B cell (primary cell): ENCODE measurements around the gene MAN2B1. TPM values are rescaled to one million over a fixed set of nuclear protein-coding genes. Genes with fewer than 3 reads are reported as not detected.

ENCODE experiments used
- ATAC-seq: fragments of 200-7000 bp; cut with Tn5 transposase; one replicate; pipeline ENCODE4 v1.10.0; 2021; ENCODE audit warnings: low read depth, mild to moderate bottlenecking, moderate number of reproducible peaks, moderate library complexity
- CTCF ChIA-PET: fragments of 350-600 bp; sonication (Branson Sonifier 250); formaldehyde crosslinking; loops from one replicate; lab custom pipeline; 2021; ENCODE audit warnings: antibody characterized with exemption, inconsistent platforms; lab: Charles Lee
- POLR2A ChIA-PET: fragments of 350-600 bp; sonication (Branson Sonifier 250); formaldehyde crosslinking; loops from one replicate; lab custom pipeline; 2021; ENCODE audit warnings: antibody characterized with exemption; lab: Charles Lee
- DNase-seq: peaks from one replicate; pipeline ENCODE4 v3.0.0; 2013
- H2AFZ ChIP-seq: 2 replicates; pipeline ENCODE4 v1.6.1; 2012; ENCODE audit warnings: mild to moderate bottlenecking, low read depth, low read length; ENCODE audit not compliant: insufficient read depth, poor library complexity, severe bottlenecking
- H3K27ac ChIP-seq, 2 donors: 1 replicate in 1 of 2; 2 replicates in 1 of 2; pipeline ENCODE4 v1.5.1; 2012 to 2013; ENCODE audit warnings: low read length in 2 of 2, mild to moderate bottlenecking in 2 of 2, moderate library complexity in 1 of 2
- H3K27me3 ChIP-seq, 4 experiments: fragments of 200-600 bp in 1 of 4; sonication (generic) in 1 of 4; replicated peaks in 1 of 4; 1 replicate in 2 of 4; 2 replicates in 2 of 4; pipeline versions ENCODE4 v1.6.1 to v1.7.0; 2013 to 2016; ENCODE audit warnings: low read length in 3 of 4, mild to moderate bottlenecking in 2 of 4, mixed read lengths in 1 of 4, moderate library complexity in 1 of 4; ENCODE audit not compliant: insufficient read depth in 4 of 4, control insufficient read depth in 3 of 4; ENCODE audit errors: control extremely low read depth in 1 of 4
- H3K36me3 ChIP-seq, 2 experiments: replicated peaks in 1 of 2; 1 replicate in 1 of 2; 2 replicates in 1 of 2; pipeline versions ENCODE4 v1.6.1 to v1.7.1; 2013; ENCODE audit warnings: low read length in 1 of 2; ENCODE audit not compliant: insufficient read depth in 2 of 2, control insufficient read depth in 1 of 2; ENCODE audit errors: control extremely low read depth in 1 of 2, extremely low read depth in 1 of 2
- H3K4me1 ChIP-seq, 2 donors: fragments of 200-600 bp in 1 of 2; sonication (generic) in 1 of 2; 1 replicate in 1 of 2; 2 replicates in 1 of 2; pipeline versions ENCODE4 v1.5.1 to v1.6.1; 2013 to 2017; ENCODE audit warnings: low read length in 2 of 2; ENCODE audit not compliant: control insufficient read depth in 2 of 2, insufficient read depth in 2 of 2
- H3K4me2 ChIP-seq: replicated peaks from 2 replicates; pipeline ENCODE3; 2012; ENCODE audit warnings: mild to moderate bottlenecking, low read depth, low read length; ENCODE audit not compliant: poor library complexity, severe bottlenecking
- H3K4me3 ChIP-seq, 5 experiments: fragments of 200-600 bp in 1 of 5; sonication (generic) in 1 of 5; 1 replicate in 3 of 5; 2 replicates in 2 of 5; pipeline versions ENCODE4 v1.5.1 to v1.7.0; 2011 to 2016; ENCODE audit warnings: low read length in 4 of 5, mild to moderate bottlenecking in 4 of 5, low read depth in 2 of 5, control low read depth in 1 of 5, moderate library complexity in 1 of 5; ENCODE audit not compliant: insufficient read depth in 1 of 5; ENCODE audit errors: control extremely low read depth in 1 of 5, extremely low read depth in 1 of 5
- H3K79me2 ChIP-seq: fragments of 200-600 bp; sonication (generic); one replicate; pipeline ENCODE4 v1.6.0; 2016; ENCODE audit warnings: low read length; ENCODE audit not compliant: control insufficient read depth, insufficient read depth
- H3K9ac ChIP-seq: fragments of 200-600 bp; sonication (generic); 2 replicates; pipeline ENCODE4 v1.6.1; 2017; ENCODE audit warnings: mild to moderate bottlenecking, low read length, moderate library complexity
- H3K9me3 ChIP-seq, 3 donors: one replicate each; pipeline versions ENCODE4 v1.6.1 to v1.7.1; 2013; ENCODE audit warnings: low read length in 2 of 3; ENCODE audit not compliant: control insufficient read depth in 2 of 3, insufficient read depth in 1 of 3; ENCODE audit errors: control extremely low read depth in 1 of 3
- H4K20me1 ChIP-seq: 2 replicates; pipeline ENCODE4 v1.6.0; 2012; ENCODE audit warnings: mild to moderate bottlenecking, low read length; ENCODE audit not compliant: insufficient read depth, control insufficient read depth, poor library complexity, severe bottlenecking
- H3K27ac Mint-ChIP-seq: one replicate; pipeline ENCODE4 v1.8.0; 2021; ENCODE audit warnings: mixed read lengths
- H3K27me3 Mint-ChIP-seq: one replicate; pipeline ENCODE4 v1.8.0; 2021; ENCODE audit warnings: mixed read lengths
- H3K4me1 Mint-ChIP-seq: one replicate; pipeline ENCODE4 v1.8.0; 2021; ENCODE audit warnings: mixed read lengths
- H3K4me3 Mint-ChIP-seq: one replicate; pipeline ENCODE4 v1.8.0; 2021; ENCODE audit warnings: mixed read lengths
- H3K9me3 Mint-ChIP-seq: one replicate; pipeline ENCODE4 v1.8.0; 2022; ENCODE audit warnings: mixed read lengths; ENCODE audit not compliant: insufficient read depth
- EZH2 ChIP-seq: IDR thresholded peaks from 2 replicates; pipeline ENCODE4 v1.6.1; 2012; ENCODE audit warnings: borderline replicate concordance, low read depth, mild to moderate bottlenecking, moderate library complexity, low read length; ENCODE audit not compliant: insufficient read depth, poor library complexity, severe bottlenecking
- WGBS: methylation state at CpG from one replicate; pipeline ENCODE4 v1.1.5; 2013; ENCODE audit warnings: missing lambda C conversion rate; ENCODE audit not compliant: insufficient coverage; 5-methylcytosine and 5-hydroxymethylcytosine counted together
- intact Hi-C: fragments of 100-400 bp; cut with micrococcal nuclease; formaldehyde crosslinking; loops from one replicate; pipeline ENCODE4 v1.10.0; 2022
- polyA plus RNA-seq: library from polyadenylated mRNA; depleted of rRNA; stranded (reverse); fragments of >200 nt; gene quantifications from 2 replicates; pipeline ENCODE4 v1.2.3, GENCODE V29; 2012
- total RNA-seq, 2 donors: library from RNA; stranded (reverse); fragments of 120-200 nt in 1 of 2; gene quantifications; 1 replicate in 1 of 2; 2 replicates in 1 of 2; pipeline versions ENCODE4 v1.2.3 to v1.2.4, GENCODE V29; 2013 to 2022
- TF ChIP-seq, protein P1 (sequence below): fragments of 200-600 bp; IDR thresholded peaks from one replicate; pipeline ENCODE4 v1.8.0; 2022; ENCODE audit warnings: antibody characterized with exemption, mild to moderate bottlenecking

MAN2B1 gene
- total and polyA plus RNA-seq, 2 donors (not counting 1 experiment from before 2014, with no cell fraction given), result 183 to 256 TPM

DNA sequence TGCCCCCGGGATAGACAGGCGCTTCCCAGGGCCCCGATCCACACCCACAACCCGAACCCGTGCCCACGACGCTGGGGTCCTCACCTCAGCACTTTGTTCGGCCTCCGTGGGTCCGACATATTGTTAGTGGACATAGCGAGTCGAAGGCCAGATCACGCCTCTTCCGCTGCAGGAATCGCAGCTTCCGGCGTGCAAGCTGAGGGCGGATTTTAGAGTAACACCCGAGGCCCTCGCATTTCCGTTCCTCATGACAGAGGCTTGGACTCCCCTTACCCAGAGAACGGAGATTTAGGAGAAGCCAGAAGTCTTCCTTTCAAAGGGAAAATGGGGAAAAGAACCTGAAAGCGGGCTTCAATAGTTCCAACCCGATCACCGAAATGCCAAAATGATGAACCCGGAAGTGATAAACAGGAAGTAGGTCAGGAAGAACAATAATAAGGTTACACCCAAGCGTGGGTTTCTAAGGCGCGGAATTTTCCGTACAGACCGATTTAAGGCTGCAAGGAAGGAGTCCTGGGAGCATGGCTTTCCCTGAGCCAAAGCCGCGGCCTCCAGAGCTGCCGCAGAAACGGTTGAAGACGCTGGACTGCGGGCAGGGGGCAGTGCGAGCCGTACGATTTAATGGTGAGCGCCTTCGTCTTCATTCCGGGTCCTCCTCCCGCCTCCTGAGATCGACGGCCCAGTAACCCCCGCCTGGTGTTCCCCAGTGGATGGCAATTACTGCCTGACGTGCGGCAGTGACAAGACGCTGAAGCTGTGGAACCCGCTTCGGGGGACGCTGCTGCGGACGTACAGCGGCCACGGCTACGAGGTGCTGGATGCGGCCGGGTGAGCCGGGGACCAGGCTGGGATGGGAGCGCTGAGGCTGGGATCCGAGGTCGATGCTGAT lies 3.0 kb upstream of the MAN2B1 start:
- Histone ChIP-seq H2AFZ (peak overlapping the region; percentile 97), H3K9me3 (no peaks in the 10 kb centered on the region), H4K20me1 (peaks cover 32% of the 10 kb centered on the region), H3K4me2 (peak overlapping the region; percentile 86), H3K9ac (peak overlapping the region; percentile 97), H3K79me2 (peaks cover 70% of the 10 kb centered on the region), H3K27me3 (no peaks in the 10 kb centered on the region), H3K36me3 (peaks cover 1 to 27% of the 10 kb centered on the region in 2 experiments), H3K4me3 (peak overlapping the region; percentile 75 to 99 (median 95)), H3K4me1 (peaks cover 28 to 49% of the 10 kb centered on the region in 2 donors), H3K27ac (peak overlapping the region; percentile 90 to 99)
- peak; percentile 91 for DNase-seq
- intact Hi-C loops, result loop anchor here (1.0 to 5.0 kb wide), 4 partner anchors 12 to 227 kb away; partner anchors contain the start of genes DHPS, TNPO2, ZNF443 and ZNF564
- POLR2A ChIA-PET, result interaction anchor here (0.5 to 1.6 kb wide), 3 partner anchors 56 to 336 kb away, joined by 3 to 9 read pairs (median 3); partner anchors contain the start of gene ZNF563
- TF ChIP-seq, protein P1, sequence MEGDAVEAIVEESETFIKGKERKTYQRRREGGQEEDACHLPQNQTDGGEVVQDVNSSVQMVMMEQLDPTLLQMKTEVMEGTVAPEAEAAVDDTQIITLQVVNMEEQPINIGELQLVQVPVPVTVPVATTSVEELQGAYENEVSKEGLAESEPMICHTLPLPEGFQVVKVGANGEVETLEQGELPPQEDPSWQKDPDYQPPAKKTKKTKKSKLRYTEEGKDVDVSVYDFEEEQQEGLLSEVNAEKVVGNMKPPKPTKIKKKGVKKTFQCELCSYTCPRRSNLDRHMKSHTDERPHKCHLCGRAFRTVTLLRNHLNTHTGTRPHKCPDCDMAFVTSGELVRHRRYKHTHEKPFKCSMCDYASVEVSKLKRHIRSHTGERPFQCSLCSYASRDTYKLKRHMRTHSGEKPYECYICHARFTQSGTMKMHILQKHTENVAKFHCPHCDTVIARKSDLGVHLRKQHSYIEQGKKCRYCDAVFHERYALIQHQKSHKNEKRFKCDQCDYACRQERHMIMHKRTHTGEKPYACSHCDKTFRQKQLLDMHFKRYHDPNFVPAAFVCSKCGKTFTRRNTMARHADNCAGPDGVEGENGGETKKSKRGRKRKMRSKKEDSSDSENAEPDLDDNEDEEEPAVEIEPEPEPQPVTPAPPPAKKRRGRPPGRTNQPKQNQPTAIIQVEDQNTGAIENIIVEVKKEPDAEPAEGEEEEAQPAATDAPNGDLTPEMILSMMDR, result no peak
- no peak for TF ChIP-seq EZH2
- peak; percentile 16 for ATAC-seq
- Mint-ChIP-seq H3K27ac (peak overlapping the region; percentile 100), H3K4me1 (peaks cover 59% of the 10 kb centered on the region), H3K27me3 (no peaks in the 10 kb centered on the region), H3K9me3 (no peaks in the 10 kb centered on the region), H3K4me3 (peak overlapping the region; percentile 98)
- CTCF ChIA-PET, result interaction anchor here (1.0 to 5.7 kb wide), 8 partner anchors 8 to 174 kb away, joined by 3 to 82 read pairs (median 3); partner anchors contain the start of gene JUNB
- WGBS, result 1% methylated on average over 62 of the region's 64 CpGs
